Kidney epithelial cell (primary cell): Measurements from ENCODE around the gene SPAG4. TPM values are rescaled to one million over a fixed set of nuclear protein-coding genes. Genes with fewer than 3 reads are reported as not detected.

Source experiments
- DNase-seq: peaks from one replicate; pipeline ENCODE4 v3.0.0-alpha.2; 2010; ENCODE audit warnings: low read depth
- H3K27me3 ChIP-seq: 2 replicates; pipeline ENCODE4 v1.6.0; 2011; ENCODE audit warnings: low read length; ENCODE audit not compliant: control insufficient read depth, insufficient read depth
- H3K36me3 ChIP-seq: 2 replicates; pipeline ENCODE4 v1.5.1; 2011; ENCODE audit warnings: low read length; ENCODE audit not compliant: control insufficient read depth, insufficient read depth
- H3K4me3 ChIP-seq: 2 replicates; pipeline ENCODE4 v1.5.1; 2011; ENCODE audit warnings: low read depth, mild to moderate bottlenecking, control low read depth, low read length
- total RNA-seq: library from RNA; depleted of rRNA; stranded (reverse); fragments of >200 nt; gene quantifications from 2 replicates; pipeline ENCODE4 v1.2.3, GENCODE V29; 2015
- TF ChIP-seq, protein P1 (sequence below): IDR thresholded peaks from 2 replicates; pipeline ENCODE4 v1.5.1; 2011; ENCODE audit warnings: mild to moderate bottlenecking, moderate library complexity, low read length, control low read depth, inconsistent platforms; ENCODE audit not compliant: insufficient read depth, poor library complexity, severe bottlenecking

SPAG4 gene
- total RNA-seq, 1 donor from 2014 or later, result 2.6 TPM

DNA sequence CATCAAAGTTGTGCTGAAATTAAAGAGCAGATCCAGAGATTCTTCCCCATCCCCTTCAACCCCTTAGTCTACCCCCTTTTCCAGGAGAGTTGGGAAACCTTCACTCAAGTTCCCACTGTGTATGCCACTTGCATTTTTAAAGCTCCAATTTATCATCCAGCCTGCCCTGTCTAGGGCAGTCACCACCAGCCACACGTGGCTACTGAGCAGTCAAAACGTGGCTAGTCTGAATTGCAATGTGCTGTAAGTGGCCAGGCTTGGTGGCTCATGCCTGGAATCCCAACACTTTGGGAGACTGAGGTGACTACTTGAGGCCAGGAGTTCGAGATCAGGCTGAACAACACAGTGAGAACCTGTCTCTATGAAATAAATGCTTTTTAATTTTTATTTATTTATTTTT, 38.8 kb upstream of the SPAG4 start:
- DNase-seq, result no peak
- Histone ChIP-seq H3K36me3 (no peaks in the 10 kb centered on the region), H3K27me3 (no peaks in the 10 kb centered on the region), H3K4me3 (no peak overlapping the region)
- TF ChIP-seq, protein P1, sequence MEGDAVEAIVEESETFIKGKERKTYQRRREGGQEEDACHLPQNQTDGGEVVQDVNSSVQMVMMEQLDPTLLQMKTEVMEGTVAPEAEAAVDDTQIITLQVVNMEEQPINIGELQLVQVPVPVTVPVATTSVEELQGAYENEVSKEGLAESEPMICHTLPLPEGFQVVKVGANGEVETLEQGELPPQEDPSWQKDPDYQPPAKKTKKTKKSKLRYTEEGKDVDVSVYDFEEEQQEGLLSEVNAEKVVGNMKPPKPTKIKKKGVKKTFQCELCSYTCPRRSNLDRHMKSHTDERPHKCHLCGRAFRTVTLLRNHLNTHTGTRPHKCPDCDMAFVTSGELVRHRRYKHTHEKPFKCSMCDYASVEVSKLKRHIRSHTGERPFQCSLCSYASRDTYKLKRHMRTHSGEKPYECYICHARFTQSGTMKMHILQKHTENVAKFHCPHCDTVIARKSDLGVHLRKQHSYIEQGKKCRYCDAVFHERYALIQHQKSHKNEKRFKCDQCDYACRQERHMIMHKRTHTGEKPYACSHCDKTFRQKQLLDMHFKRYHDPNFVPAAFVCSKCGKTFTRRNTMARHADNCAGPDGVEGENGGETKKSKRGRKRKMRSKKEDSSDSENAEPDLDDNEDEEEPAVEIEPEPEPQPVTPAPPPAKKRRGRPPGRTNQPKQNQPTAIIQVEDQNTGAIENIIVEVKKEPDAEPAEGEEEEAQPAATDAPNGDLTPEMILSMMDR, result no peak

DNA sequence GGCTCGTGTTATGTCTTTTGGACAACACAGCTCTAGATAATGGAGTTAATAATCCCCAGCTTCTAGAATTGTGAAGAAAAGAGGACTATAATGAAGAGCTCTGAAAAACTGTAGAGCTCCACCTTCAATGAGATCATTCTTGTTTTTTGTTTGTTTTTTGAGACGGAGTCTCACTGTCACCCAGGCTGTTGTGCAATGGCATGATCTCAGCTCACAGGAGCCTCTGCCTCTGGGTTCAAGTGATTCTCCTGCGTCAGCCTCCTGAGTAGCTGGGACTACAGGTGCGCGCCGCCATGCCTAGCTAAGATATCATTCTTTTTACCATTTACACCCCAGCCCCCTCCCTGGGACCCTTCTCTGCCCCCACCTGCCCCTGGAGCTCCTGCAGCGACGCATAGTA, 37.2 kb upstream of the SPAG4 start:
- H3K4me3 ChIP-seq, result no peak overlapping the region
- TF ChIP-seq, protein P1, result no peak
- H3K36me3 ChIP-seq, result no peaks in the 10 kb centered on the region
- DNase-seq, result no peak
- no peaks in the 10 kb centered on the region for H3K27me3 ChIP-seq

DNA sequence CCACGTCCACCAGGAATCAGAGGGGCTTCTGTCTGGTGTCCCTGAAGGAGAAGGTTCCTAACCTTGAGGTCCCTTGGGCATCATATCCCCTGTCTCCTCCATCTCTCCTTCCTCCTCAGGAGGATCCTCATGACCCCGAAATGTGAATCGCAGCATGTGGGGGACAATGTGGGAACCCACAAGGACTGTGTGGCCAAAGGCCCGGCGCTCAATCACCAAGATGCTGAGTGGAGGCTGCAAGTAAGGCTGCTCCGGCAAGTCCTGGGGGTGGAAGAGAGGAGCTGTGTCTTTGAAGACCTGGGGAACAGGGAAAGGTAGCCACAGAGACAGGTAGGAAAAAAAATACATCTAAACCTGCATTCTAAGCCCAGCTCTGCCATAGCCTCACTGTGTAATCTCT, 36.4 kb upstream of the SPAG4 start:
- H3K27me3 ChIP-seq, result no peaks in the 10 kb centered on the region
- no peak for DNase-seq
- no peak overlapping the region for H3K4me3 ChIP-seq
- TF ChIP-seq, protein P1, result no peak
- no peaks in the 10 kb centered on the region for H3K36me3 ChIP-seq

DNA sequence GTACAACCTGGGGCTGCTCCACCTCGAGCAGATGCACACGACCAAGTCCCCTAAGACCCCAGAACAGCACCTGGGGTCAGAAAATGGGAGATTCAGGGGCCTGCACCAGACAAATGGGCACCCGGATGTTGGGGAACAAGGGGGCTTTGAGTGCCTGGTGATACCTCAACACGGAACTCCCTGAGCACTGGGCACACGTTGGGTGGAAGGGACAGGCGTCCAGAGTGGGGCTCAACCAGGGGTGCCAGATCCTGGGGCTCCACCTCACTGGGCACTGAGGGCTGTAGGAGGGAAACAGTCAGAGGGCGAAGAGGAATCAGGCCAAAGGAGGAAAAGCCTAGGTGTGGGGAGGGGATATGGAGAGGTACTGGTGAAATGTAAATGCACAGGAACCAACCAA, 33.5 kb upstream of the SPAG4 start:
- DNase-seq, result no peak
- Histone ChIP-seq H3K4me3 (no peak overlapping the region), H3K36me3 (no peaks in the 10 kb centered on the region), H3K27me3 (no peaks in the 10 kb centered on the region)
- TF ChIP-seq, protein P1, result no peak

DNA sequence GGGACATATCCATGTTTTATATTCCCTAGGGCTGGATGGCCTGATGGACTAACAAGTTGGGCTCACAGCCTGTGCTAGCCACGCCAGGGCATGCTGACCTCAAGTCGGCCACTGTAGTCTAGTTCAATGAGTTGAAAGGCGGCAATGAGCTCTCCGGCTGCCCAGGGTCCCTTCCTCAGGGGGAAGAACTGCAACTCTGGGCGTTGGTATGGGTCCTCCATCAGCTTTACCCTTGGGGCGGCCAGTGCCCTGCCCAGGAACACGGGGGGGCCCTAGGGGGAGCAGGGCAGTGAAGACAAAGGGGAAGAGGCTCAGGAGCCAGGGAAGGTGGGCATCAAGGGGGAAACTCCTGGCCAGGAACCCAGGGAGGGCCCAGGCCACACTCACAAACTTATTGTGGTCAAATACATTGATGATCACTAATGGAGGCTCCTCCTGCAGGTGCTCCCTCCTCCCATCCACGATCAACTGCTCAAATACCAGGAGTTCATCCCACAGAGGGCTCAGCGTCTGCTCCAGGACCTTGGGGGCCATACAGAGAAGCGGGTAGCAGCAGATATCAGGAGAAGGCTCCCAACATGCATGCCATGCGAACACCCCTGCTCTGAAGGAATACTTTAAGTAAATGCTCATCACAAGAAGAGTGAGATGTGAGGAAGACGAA, 32.8 kb upstream of the SPAG4 start:
- no peaks in the 10 kb centered on the region for H3K27me3 ChIP-seq
- DNase-seq, result no peak
- TF ChIP-seq, protein P1, result no peak

More for the DNA sequence above, 32.8 kb upstream of the SPAG4 start:
- Histone ChIP-seq H3K36me3 (no peaks in the 10 kb centered on the region), H3K4me3 (no peak overlapping the region)
